ENCODE measurements around the gene ZCCHC7.
"Not testable (repeated sequence)": the region's sequence is repeated elsewhere in the genome, so short reads cannot be mapped to it uniquely, and the experiment has no call there.

The ZCCHC7 gene

GRCh38 chr9:37301042-37301853 is 180.9 kb downstream of the ZCCHC7 start:
- DNase-seq, result no peak

- no peak for DNase-seq
Observed at GRCh38 chr9:37301854-37302172, 181.4 kb downstream of the ZCCHC7 start.

GRCh38 chr9:37302277-37302676 is 181.9 kb downstream of the ZCCHC7 start:
- peak; percentile 40 for DNase-seq

GRCh38 chr9:37303272-37303671 is 182.9 kb downstream of the ZCCHC7 start:
- not testable (repeated sequence) for DNase-seq

- DNase-seq, result no peak
Observed at GRCh38 chr9:37309136-37309535, 188.8 kb downstream of the ZCCHC7 start.

GRCh38 chr9:37311938-37312708 is 191.7 kb downstream of the ZCCHC7 start:
- DNase-seq, result no peak

GRCh38 chr9:37324261-37324683 is 203.9 kb downstream of the ZCCHC7 start:
- peak; percentile 29 for DNase-seq

GRCh38 chr9:37324691-37325490 is 204.5 kb downstream of the ZCCHC7 start:
- no peak for DNase-seq

GRCh38 chr9:37325778-37326177 is 205.4 kb downstream of the ZCCHC7 start:
- DNase-seq, result no peak

GRCh38 chr9:37327553-37327952 is 207.2 kb downstream of the ZCCHC7 start:
- DNase-seq, result no peak

GRCh38 chr9:37328556-37329227 is 208.3 kb downstream of the ZCCHC7 start:
- DNase-seq, result no peak

- no peak for DNase-seq
Observed at GRCh38 chr9:37329576-37329975, 209.2 kb downstream of the ZCCHC7 start.

GRCh38 chr9:37331871-37332270 is 211.5 kb downstream of the ZCCHC7 start:
- DNase-seq, result no peak

- no peak for DNase-seq
Observed at GRCh38 chr9:37332578-37332977, 212.2 kb downstream of the ZCCHC7 start.

- DNase-seq, result no peak
Observed at GRCh38 chr9:37333288-37333687, 212.9 kb downstream of the ZCCHC7 start.

GRCh38 chr9:37335238-37335637 is 214.9 kb downstream of the ZCCHC7 start:
- DNase-seq, result no peak

- DNase-seq, result no peak
Observed at GRCh38 chr9:37336150-37336549, 215.8 kb downstream of the ZCCHC7 start.

GRCh38 chr9:37337301-37337890 is 217.0 kb downstream of the ZCCHC7 start:
- DNase-seq, result no peak

- DNase-seq, result no peak
Observed at GRCh38 chr9:37338218-37338617, 217.8 kb downstream of the ZCCHC7 start.

GRCh38 chr9:37339923-37340322 is 219.5 kb downstream of the ZCCHC7 start:
- DNase-seq, result no peak

- DNase-seq, result no peak
Observed at GRCh38 chr9:37340961-37341360, 220.6 kb downstream of the ZCCHC7 start.

GRCh38 chr9:37341704-37342103 is 221.3 kb downstream of the ZCCHC7 start:
- no peak for DNase-seq

- no peak for DNase-seq
Observed at GRCh38 chr9:37342493-37342892, 222.1 kb downstream of the ZCCHC7 start.

All from NCI-H1417 treated with DMSO at 0.1 percent for 48 hours (cell line).